HG02884 (cell line): ENCODE results near the gene ENPP7.

Experiments
- ATAC-seq: cut with Tn5 transposase; IDR thresholded peaks from one replicate; pipeline ENCODE4 v1.9.1; 2021; ENCODE audit warnings: mild to moderate bottlenecking, moderate library complexity; ENCODE audit not compliant: unreplicated experiment

The ENPP7 gene

DNA sequence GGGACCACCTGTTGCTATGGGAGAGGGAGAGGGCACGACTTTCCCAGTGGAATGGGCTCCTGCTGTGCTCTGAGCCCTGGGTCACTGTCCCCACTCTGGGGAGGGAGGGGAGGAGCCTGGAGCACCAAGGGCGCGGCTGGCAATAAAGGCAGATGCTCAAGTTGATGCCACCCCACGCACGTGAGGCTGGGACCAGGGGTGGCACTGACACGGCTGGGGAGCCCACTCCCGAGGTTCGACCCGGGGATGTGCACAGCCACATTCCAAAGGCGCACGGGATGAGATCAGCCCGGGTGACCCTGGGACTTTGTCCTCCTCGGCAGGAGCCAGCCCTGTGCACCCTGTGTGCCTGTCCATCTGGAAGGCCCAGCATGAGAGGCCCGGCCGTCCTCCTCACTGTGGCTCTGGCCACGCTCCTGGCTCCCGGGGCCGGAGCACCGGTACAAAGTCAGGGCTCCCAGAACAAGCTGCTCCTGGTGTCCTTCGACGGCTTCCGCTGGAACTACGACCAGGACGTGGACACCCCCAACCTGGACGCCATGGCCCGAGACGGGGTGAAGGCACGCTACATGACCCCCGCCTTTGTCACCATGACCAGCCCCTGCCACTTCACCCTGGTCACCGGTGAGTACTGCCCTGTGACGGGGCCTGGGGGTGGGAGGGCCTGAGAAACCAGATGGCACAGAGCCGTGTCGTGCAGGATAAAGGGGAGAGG lies at the start of gene ENPP7:
Gene ENPP7, plus strand, starts transcription at position 175 of the 715 bp plus-strand sequence. Its CDS starts 197 bp downstream, at position 372.
- ATAC-seq: no peak

DNA sequence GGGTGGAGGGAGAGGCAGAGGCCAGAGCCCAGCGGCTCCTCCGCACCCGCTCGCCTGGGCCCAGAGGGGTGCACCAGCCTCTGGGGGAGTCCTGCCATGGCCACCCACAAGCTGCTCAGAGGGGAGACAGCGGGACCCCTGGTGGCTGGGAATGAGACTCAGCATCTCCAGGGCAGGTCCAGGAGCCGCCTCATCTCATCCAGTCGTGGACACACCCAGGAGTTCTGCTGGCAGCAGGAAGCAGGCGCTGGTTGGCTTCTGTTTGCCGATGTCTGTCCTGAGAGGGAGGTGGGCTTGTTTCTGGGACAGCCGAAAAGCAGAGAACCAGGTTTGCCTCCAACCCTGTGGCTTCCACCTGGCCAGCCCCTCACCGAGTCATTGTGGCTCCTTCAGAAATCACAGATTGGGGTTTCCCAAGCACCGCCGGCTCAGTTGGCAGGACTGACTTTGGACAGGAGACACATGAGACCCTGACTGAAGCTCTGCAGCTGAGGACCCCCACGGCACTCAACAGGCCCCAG lies 49.6 kb upstream of the ENPP7 start:
- ATAC-seq: no peak

DNA sequence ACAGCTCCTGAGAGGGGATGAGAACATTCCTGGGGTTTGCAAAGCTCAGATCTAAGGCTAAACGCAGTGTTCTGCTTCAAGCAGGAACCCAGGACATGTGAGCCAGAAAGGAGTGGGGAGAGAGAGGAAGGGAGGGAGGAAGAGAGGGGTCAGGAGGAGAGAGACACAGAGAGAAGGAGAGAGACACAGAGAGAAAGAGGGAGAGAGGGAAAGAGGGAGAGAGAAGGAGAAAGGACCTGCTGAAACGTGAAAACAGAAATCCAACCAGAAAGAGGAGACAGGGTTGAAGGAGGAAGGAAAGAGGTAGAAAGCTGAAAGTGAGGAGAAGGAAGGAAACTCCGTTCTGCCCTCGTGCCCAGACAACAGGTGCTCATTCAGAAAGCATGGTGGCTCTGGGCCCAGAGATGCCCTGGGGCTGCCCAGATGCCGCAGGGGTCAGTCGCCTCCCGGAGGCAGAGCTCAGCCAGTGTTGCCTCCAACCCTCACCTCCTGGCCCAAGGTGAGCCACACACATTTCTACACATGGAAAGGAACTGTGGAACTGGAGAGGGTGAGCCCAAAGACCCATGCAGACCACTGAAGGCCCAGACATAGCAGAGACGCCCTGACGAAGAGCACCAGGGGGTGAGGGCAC lies 49.0 kb upstream of the ENPP7 start:
- ATAC-seq: no peak

DNA sequence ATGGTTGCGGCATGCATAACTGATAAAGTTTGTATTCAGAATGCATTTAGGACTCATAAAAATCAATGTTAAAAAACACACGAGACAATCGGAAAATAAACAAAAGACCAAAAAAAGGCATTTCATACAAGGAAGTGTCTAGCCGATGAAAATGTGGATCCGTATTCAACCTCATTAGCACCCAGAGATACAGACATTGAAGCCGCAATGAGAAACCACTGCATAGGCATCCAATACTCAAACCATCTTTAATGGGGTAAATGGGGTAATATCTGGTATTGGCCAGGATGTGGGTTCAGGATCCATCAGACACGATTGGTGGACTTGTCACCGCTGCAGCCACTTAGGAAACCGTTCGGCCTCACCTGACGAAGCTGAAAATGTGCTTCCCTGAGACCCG lies 47.4 kb upstream of the ENPP7 start:
- no peak for ATAC-seq

- no peak for ATAC-seq
Observed at GRCh38 chr17:79684132-79684985, 46.4 kb upstream of the ENPP7 start.

GRCh38 chr17:79685121-79685520 lies 45.6 kb upstream of the ENPP7 start:
- no peak for ATAC-seq

DNA sequence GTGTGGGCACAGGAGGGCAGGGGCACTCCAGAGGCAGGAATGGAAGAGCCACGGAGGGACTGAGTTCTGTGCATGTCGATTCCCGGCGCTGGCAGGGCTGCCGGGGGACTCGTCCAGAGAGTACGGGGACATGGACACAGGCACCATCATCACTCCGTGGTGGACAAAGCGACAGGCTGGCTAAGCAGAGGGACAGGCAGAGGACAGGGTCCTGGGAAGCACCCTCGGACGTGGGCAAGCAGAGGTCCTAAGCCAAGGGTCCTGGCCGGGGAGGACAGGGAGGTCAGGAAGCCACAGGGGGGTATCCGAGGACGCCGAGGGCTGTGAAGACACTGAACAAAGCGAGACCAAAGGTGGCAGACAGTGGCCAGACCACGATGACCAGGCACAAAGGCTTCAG lies 44.3 kb upstream of the ENPP7 start:
- no peak for ATAC-seq

GRCh38 chr17:79690466-79690865 lies 40.3 kb upstream of the ENPP7 start:
- no peak for ATAC-seq

DNA sequence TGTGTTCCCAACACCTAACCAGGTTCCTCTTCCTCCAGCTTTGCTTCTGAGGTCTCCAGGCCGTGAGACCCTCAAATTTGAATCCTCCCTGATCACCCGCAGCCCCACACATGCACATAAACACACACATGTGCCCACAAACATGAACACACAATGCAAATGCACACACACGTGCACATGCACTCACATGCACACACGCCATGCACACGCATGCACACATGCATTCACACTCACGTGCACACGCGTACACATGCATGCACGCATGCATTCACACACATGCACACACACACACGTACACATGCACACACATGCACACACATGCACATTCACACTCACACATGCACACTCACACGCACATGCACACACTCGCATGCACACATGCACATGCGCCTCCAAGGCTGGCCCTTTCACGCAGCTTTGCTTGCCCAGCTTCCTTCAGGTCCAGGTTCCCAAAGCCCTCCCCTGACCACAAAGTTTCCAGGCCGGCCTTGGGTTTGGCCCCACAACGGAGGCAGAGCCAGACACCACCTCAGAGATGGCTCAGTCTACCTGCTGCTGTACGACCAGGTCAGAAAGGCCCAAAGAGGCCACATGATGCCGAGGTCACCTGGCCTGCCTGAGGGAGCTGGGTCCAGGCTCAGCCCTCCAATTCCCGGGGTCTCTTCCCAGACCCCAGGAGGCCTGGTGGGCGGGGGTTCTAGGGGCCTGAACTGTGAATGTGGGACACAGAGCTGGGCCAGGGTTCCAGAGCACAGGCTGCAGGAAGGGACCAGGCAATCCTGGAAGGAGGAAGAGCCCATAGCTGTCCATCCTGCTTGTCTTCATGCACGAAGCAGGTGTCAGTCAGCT lies 39.5 kb upstream of the ENPP7 start:
- ATAC-seq: no peak

- ATAC-seq: no peak
Observed at GRCh38 chr17:79691931-79692330, 38.8 kb upstream of the ENPP7 start.

GRCh38 chr17:79693419-79693818 lies 37.3 kb upstream of the ENPP7 start:
- ATAC-seq: no peak

- no peak for ATAC-seq
Observed at GRCh38 chr17:79695293-79695790, 35.4 kb upstream of the ENPP7 start.

DNA sequence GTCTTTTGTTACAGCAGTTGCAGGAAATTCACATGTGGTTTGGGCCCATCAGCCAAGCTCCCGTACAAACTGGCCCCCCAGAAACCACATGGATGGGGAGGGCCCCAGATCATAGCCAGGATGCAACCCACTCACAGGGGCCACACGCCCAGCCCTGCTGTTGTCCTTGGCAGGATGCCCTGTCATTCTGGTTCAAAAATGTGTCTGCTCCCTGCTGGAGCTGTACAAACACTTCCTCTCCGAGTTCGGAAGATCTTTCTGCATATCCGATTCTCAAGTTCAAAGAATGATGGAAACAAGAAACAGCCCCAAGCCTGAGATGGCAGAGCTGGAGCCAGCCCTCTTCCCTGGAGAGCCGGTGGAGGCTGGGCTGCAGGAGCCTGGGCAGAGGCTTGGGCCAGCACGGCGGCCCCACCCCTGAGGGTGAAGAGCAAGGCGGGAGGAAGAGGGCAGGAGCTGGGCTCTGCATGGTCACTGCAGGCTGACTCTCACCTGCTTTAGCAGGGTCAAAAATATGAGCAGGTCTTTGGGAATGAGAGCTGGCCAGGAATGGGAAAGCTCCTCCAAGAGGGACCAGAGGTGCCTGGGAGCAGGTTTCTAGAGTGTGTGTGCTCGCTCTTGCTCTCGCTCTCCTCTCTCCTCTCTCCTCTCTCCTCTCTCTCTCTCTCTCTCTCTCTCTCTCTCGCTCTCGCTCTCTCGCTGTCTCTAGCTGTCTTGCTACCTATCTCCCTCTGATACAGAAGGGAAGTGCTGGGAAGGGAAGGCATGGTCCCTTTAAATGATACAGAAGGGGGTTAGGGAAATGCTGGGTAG lies 34.7 kb upstream of the ENPP7 start:
- ATAC-seq: no peak

DNA sequence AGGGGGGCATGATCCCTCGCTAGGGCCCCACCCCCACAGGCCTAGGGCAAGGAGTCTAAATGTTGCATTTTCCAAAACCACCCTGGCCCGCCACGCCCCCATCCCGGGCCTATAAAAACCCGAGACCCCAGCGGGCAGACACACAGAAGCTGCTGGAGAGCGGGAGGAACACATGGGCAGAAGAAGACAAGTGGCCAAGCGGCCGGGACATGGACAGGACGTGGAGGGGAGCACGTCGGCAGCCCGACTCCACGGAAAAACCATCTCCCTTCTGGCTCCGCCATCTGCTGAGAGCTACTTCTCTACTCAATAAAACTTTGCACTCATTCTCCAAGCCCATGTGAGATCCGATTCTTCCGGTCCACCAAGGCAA lies 34.1 kb upstream of the ENPP7 start:
- ATAC-seq: no peak

- ATAC-seq: no peak
Observed at GRCh38 chr17:79698146-79698846, 32.4 kb upstream of the ENPP7 start.

- ATAC-seq: no peak
Observed at GRCh38 chr17:79699386-79700036, 31.2 kb upstream of the ENPP7 start.

- ATAC-seq: no peak
Observed at GRCh38 chr17:79700592-79700991, 30.2 kb upstream of the ENPP7 start.

GRCh38 chr17:79702034-79702433 lies 28.7 kb upstream of the ENPP7 start:
- no peak for ATAC-seq
